PC-3 (cell line): ENCODE data around the gene USP25.

Experiments
- EZH2 ChIP-seq: fragments of 300-600 bp; sonication (generic); IDR thresholded peaks from one replicate; pipeline ENCODE4 v1.6.1; 2017; ENCODE audit warnings: antibody characterized with exemption, mild to moderate bottlenecking, low read length; ENCODE audit not compliant: unreplicated experiment
- EZH2phosphoT487 ChIP-seq: fragments of 300-600 bp; sonication (generic); IDR thresholded peaks from 2 replicates; pipeline ENCODE4 v1.6.1; 2018; ENCODE audit warnings: mild to moderate bottlenecking, antibody characterized with exemption, low read length, borderline replicate concordance
- TF ChIP-seq, protein P1 (sequence below): fragments of 300-600 bp; sonication (generic); conservative IDR thresholded peaks from 2 replicates; pipeline ENCODE4 v1.5.1; 2017; ENCODE audit warnings: antibody characterized with exemption, low read depth, mild to moderate bottlenecking, low read length

- TF ChIP-seq, protein P1, sequence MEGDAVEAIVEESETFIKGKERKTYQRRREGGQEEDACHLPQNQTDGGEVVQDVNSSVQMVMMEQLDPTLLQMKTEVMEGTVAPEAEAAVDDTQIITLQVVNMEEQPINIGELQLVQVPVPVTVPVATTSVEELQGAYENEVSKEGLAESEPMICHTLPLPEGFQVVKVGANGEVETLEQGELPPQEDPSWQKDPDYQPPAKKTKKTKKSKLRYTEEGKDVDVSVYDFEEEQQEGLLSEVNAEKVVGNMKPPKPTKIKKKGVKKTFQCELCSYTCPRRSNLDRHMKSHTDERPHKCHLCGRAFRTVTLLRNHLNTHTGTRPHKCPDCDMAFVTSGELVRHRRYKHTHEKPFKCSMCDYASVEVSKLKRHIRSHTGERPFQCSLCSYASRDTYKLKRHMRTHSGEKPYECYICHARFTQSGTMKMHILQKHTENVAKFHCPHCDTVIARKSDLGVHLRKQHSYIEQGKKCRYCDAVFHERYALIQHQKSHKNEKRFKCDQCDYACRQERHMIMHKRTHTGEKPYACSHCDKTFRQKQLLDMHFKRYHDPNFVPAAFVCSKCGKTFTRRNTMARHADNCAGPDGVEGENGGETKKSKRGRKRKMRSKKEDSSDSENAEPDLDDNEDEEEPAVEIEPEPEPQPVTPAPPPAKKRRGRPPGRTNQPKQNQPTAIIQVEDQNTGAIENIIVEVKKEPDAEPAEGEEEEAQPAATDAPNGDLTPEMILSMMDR: no peak
- TF ChIP-seq EZH2 (no peak), EZH2phosphoT487 (no peak)
These were observed 71.6 kb downstream of the USP25 start for GRCh38 chr21:15801352-15801863.
